ENCODE data around the gene KLF13.

DNA sequence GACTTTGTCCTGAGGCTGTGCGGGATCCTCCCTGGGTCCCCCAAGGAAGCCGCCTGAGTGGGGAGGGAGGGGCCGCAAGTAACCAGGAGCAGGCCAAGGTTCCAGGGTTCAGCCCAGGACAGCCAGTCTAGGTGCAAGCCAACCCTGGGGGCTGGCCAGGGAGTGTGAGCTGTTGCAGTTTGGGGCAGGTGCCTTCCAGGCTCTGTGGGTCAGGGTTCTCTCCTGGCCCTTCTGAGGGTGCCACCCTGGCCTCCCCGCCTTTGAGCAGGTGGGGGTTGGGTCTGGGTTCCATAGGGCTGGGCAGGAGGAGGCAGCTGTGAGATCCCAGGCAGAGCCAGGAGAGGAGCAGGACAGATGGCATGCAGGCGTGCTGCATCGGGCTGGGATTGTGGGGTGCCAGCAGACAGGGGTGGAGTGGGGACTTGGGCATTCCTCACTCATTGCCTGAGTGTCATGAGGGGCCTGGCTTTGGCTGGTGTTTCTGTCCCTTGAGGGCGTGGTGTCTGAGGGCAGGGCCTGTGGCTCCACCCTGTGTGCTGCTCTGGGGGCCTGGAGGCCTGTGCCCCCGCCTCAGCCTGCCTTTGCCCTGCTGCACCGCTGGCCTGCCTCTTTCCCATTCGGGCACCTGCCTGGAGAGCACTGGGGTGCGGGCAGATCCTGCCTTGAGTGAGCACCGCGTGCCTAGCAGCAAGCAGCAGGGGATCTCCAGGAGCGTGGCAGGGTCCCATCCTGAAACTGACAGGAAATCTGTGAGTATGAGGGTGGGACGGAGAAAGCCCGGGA lies 18.4 kb downstream of the KLF13 start:
- no peak for TF ChIP-seq POLR2AphosphoS5 (IDR thresholded peaks at IDR 0.05)
- TF ChIP-seq, protein P1, sequence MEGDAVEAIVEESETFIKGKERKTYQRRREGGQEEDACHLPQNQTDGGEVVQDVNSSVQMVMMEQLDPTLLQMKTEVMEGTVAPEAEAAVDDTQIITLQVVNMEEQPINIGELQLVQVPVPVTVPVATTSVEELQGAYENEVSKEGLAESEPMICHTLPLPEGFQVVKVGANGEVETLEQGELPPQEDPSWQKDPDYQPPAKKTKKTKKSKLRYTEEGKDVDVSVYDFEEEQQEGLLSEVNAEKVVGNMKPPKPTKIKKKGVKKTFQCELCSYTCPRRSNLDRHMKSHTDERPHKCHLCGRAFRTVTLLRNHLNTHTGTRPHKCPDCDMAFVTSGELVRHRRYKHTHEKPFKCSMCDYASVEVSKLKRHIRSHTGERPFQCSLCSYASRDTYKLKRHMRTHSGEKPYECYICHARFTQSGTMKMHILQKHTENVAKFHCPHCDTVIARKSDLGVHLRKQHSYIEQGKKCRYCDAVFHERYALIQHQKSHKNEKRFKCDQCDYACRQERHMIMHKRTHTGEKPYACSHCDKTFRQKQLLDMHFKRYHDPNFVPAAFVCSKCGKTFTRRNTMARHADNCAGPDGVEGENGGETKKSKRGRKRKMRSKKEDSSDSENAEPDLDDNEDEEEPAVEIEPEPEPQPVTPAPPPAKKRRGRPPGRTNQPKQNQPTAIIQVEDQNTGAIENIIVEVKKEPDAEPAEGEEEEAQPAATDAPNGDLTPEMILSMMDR (IDR thresholded peaks at IDR 0.05), result no peak
- TF ChIP-seq POLR2A (IDR thresholded peaks at IDR 0.05), result no peak

Measured in sigmoid colon (tissue), 4 donors.